A172 (cell line): ENCODE measurements around the gene ADAM12. TPM values are rescaled to one million over a fixed set of nuclear protein-coding genes. Genes with fewer than 3 reads are reported as not detected.

Experiments used
- DNase-seq: peaks from one replicate; pipeline ENCODE4 v3.0.0-alpha.2; 2015; ENCODE audit warnings: low spot score
- total RNA-seq: library from RNA; depleted of rRNA; stranded (reverse); fragments of >200 nt; shearing (Covaris generic); gene quantifications from 2 replicates; pipeline ENCODE4 v1.2.3, GENCODE V29; 2014

Gene ADAM12
- total RNA-seq, 1 experiment from 2014 or later, result 8.1 TPM

GRCh38 chr10:126090443-126090842, 297.8 kb downstream of the ADAM12 start:
- DNase-seq, result no peak

- DNase-seq, result no peak
Observed at GRCh38 chr10:126087796-126088505, 300.3 kb downstream of the ADAM12 start.

- no peak for DNase-seq
Observed at GRCh38 chr10:126087153-126087680, 301.1 kb downstream of the ADAM12 start.

GRCh38 chr10:126085806-126086205, 302.5 kb downstream of the ADAM12 start:
- DNase-seq, result no peak

GRCh38 chr10:126084369-126084768, 303.9 kb downstream of the ADAM12 start:
- no peak for DNase-seq

GRCh38 chr10:126083009-126083408, 305.3 kb downstream of the ADAM12 start:
- no peak for DNase-seq

GRCh38 chr10:126081841-126082466, 306.3 kb downstream of the ADAM12 start:
- DNase-seq, result no peak

- peak; percentile 63 for DNase-seq
Observed at GRCh38 chr10:126080879-126081411, 307.3 kb downstream of the ADAM12 start.

GRCh38 chr10:126080291-126080825, 307.9 kb downstream of the ADAM12 start:
- no peak for DNase-seq

GRCh38 chr10:126075009-126075408, 313.3 kb downstream of the ADAM12 start:
- no peak for DNase-seq

GRCh38 chr10:126074291-126074690, 314.0 kb downstream of the ADAM12 start:
- no peak for DNase-seq

GRCh38 chr10:126073606-126074005, 314.7 kb downstream of the ADAM12 start:
- DNase-seq, result no peak

- no peak for DNase-seq
Observed at GRCh38 chr10:126072622-126073021, 315.7 kb downstream of the ADAM12 start.

GRCh38 chr10:126070476-126071215, 317.6 kb downstream of the ADAM12 start:
- no peak for DNase-seq

- no peak for DNase-seq
Observed at GRCh38 chr10:126068322-126068721, 320.0 kb downstream of the ADAM12 start.

GRCh38 chr10:126066456-126066855, 321.8 kb downstream of the ADAM12 start:
- DNase-seq, result no peak

- no peak for DNase-seq
Observed at GRCh38 chr10:126065751-126066377, 322.4 kb downstream of the ADAM12 start.

- DNase-seq, result no peak
Observed at GRCh38 chr10:126064512-126064911, 323.8 kb downstream of the ADAM12 start.

- peak; percentile 80 for DNase-seq
Observed at GRCh38 chr10:126063353-126063791, 324.9 kb downstream of the ADAM12 start.

- peak; percentile 96 for DNase-seq
Observed at GRCh38 chr10:126062131-126063032, 325.9 kb downstream of the ADAM12 start.
